PC-9 (cell line): ENCODE data around the gene ITGB5. TPM values are rescaled to one million over a fixed set of nuclear protein-coding genes. Genes with fewer than 3 reads are reported as not detected.
A peak's percentile ranks its signal among the peaks of the same experiment; 100 is the strongest.

ENCODE experiments used
- BruUV-seq: library from RNA; stranded (reverse); fragments of 400-500 nt; replicated peaks from 2 replicates; lab custom pipeline; 2021; lab: Mats Ljungman, UMichigan
- CTCF ChIA-PET: fragments of 300-600 bp; sonication (Branson Sonifier 250); formaldehyde crosslinking; loops from one replicate; lab custom pipeline; 2022; ENCODE audit warnings: antibody characterized with exemption; lab: Charles Lee
- POLR2A ChIA-PET: fragments of 300-600 bp; sonication (Branson Sonifier 250); formaldehyde crosslinking; loops from one replicate; lab custom pipeline; 2022; ENCODE audit warnings: antibody characterized with exemption; ENCODE audit not compliant: unreplicated experiment; lab: Charles Lee
- DNase-seq, 2 experiments: peaks; one replicate each; pipeline versions ENCODE4 v3.0.0 to v3.0.0-alpha.2; 2015 to 2022; ENCODE audit warnings: mixed read lengths in 1 of 2
- H2AFZ ChIP-seq: fragments of 200-600 bp; sonication (generic); 2 replicates; pipeline ENCODE4 v1.8.1; 2017; ENCODE audit warnings: antibody characterized with exemption
- H3F3A ChIP-seq: fragments of 200-600 bp; sonication (generic); 2 replicates; pipeline ENCODE4 v1.8.1; 2017; ENCODE audit warnings: antibody characterized with exemption, mild to moderate bottlenecking, low read depth; ENCODE audit not compliant: insufficient read depth
- H3K27ac ChIP-seq: fragments of 200-600 bp; sonication (generic); 2 replicates; pipeline ENCODE4 v1.6.1; 2016; ENCODE audit warnings: mixed run types
- H3K27me3 ChIP-seq: fragments of 200-600 bp; sonication (generic); 2 replicates; pipeline ENCODE4 v1.6.1; 2016; ENCODE audit warnings: low read depth, mixed run types; ENCODE audit not compliant: insufficient read depth
- H3K36me3 ChIP-seq: fragments of 200-600 bp; sonication (generic); 2 replicates; pipeline ENCODE4 v1.6.1; 2016; ENCODE audit warnings: low read depth, mixed run types
- H3K4me1 ChIP-seq: fragments of 200-600 bp; sonication (generic); replicated peaks from 2 replicates; pipeline ENCODE4 v1.6.1; 2016; ENCODE audit warnings: mixed run types; ENCODE audit not compliant: insufficient read depth
- H3K4me2 ChIP-seq: fragments of 200-600 bp; sonication (generic); 2 replicates; pipeline ENCODE4 v1.6.1; 2017; ENCODE audit warnings: mixed run types
- H3K4me3 ChIP-seq: fragments of 200-600 bp; sonication (generic); 2 replicates; pipeline ENCODE4 v1.6.1; 2016; ENCODE audit warnings: mixed run types
- H3K79me2 ChIP-seq: fragments of 200-600 bp; sonication (generic); 2 replicates; pipeline ENCODE4 v1.6.1; 2017; ENCODE audit warnings: low read depth, mixed run types
- H3K9me2 ChIP-seq: fragments of 200-600 bp; sonication (generic); 2 replicates; pipeline ENCODE4 v1.8.1; 2017; ENCODE audit warnings: mild to moderate bottlenecking; ENCODE audit not compliant: insufficient read depth
- H3K9me3 ChIP-seq: fragments of 200-600 bp; sonication (generic); 2 replicates; pipeline ENCODE4 v1.8.1; 2016; ENCODE audit warnings: low read depth; ENCODE audit not compliant: insufficient read depth
- H4K20me1 ChIP-seq: fragments of 200-600 bp; sonication (generic); 2 replicates; pipeline ENCODE4 v1.8.1; 2017; ENCODE audit not compliant: insufficient read depth
- EZH2 ChIP-seq: fragments of 200-600 bp; sonication (generic); IDR thresholded peaks from 2 replicates; pipeline ENCODE4 v1.8.0; 2017; ENCODE audit warnings: antibody characterized with exemption, low read depth
- intact Hi-C: fragments of 100-400 bp; cut with micrococcal nuclease; formaldehyde crosslinking; loops from one replicate; pipeline ENCODE4 v1.10.0; 2022; ENCODE audit not compliant: unreplicated experiment
- total RNA-seq: library from RNA; stranded (reverse); gene quantifications from 2 replicates; pipeline ENCODE4 v1.2.3, GENCODE V29; 2021
- TF ChIP-seq, protein P1 (sequence below): fragments of 200-600 bp; sonication (generic); conservative IDR thresholded peaks from 2 replicates; pipeline ENCODE4 v1.6.1; 2017; ENCODE audit warnings: mixed run types, antibody characterized with exemption, mild to moderate bottlenecking, moderate library complexity

The ITGB5 gene
- total RNA-seq, 1 experiment from 2014 or later: 226 TPM

DNA sequence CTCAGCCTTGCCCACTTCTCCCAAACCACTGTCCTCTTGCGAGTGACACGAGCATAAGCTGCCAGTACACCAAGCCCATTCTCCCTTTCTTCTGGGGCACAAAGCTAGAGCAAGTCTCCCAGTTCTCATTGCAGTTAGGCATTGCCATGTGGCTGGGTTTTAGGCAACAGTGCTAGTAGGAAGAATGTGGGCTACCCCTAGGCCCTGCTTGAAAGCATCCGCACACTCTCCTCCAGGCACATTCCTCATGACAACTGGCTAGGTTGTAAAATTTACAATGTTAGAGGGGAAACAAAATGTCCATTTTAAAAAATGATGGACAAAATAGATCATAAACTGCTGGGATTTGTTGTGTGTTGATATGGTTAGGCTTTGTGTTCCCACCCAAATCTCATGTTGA lies 19.7 kb downstream of the ITGB5 start:
- H3K36me3 ChIP-seq: peaks cover 29% of the 10 kb centered on the region
- H4K20me1 ChIP-seq: no peaks in the 10 kb centered on the region
- CTCF ChIA-PET: no interaction called here
- no peak overlapping the region for H2AFZ ChIP-seq
- no peaks in the 10 kb centered on the region for H3K9me3 ChIP-seq
- no peak for DNase-seq
- no peak overlapping the region for H3K4me3 ChIP-seq
- intact Hi-C loops: no loop called here
- no peaks in the 10 kb centered on the region for H3K27me3 ChIP-seq
- H3K4me1 ChIP-seq: no peaks in the 10 kb centered on the region
- no peak overlapping the region for H3K4me2 ChIP-seq
- H3F3A ChIP-seq: no peaks in the 10 kb centered on the region
- no TSS peak for BruUV-seq
- H3K79me2 ChIP-seq: peaks cover 18% of the 10 kb centered on the region
- no peak for TF ChIP-seq EZH2
- TF ChIP-seq, protein P1, sequence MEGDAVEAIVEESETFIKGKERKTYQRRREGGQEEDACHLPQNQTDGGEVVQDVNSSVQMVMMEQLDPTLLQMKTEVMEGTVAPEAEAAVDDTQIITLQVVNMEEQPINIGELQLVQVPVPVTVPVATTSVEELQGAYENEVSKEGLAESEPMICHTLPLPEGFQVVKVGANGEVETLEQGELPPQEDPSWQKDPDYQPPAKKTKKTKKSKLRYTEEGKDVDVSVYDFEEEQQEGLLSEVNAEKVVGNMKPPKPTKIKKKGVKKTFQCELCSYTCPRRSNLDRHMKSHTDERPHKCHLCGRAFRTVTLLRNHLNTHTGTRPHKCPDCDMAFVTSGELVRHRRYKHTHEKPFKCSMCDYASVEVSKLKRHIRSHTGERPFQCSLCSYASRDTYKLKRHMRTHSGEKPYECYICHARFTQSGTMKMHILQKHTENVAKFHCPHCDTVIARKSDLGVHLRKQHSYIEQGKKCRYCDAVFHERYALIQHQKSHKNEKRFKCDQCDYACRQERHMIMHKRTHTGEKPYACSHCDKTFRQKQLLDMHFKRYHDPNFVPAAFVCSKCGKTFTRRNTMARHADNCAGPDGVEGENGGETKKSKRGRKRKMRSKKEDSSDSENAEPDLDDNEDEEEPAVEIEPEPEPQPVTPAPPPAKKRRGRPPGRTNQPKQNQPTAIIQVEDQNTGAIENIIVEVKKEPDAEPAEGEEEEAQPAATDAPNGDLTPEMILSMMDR: no peak
- H3K27ac ChIP-seq: no peak overlapping the region
- H3K9me2 ChIP-seq: no peaks in the 10 kb centered on the region
- POLR2A ChIA-PET: no interaction called here

DNA sequence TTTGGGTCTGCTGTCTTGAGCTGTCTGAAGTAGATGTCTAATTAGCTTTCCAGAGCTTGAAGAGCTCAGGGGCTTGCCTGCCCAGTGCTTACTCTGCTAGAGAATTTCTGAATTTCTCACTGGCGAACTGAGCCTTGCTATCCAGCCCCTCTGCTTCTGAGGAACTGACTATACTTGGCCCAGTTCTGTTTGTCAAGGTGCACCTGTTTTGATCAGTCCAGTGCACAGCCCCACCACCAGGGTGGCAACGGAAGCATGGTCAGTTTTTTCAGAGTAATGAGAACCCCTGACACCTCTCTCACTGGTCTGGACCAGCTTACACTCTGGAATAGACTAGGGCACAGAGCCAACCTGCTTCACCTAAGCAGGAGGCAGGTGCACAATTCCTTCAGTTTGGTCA lies 25.2 kb downstream of the ITGB5 start:
- Histone ChIP-seq H4K20me1 (no peaks in the 10 kb centered on the region), H3K36me3 (peaks cover 27% of the 10 kb centered on the region), H3K27me3 (no peaks in the 10 kb centered on the region), H3K9me3 (0 out of 2 replicates have a peak, but pooled peaks cover 3% of the 10 kb centered on the region), H3K27ac (no peak overlapping the region), H3F3A (peaks cover 19% of the 10 kb centered on the region), H3K4me1 (peaks cover 26% of the 10 kb centered on the region), H3K9me2 (no peaks in the 10 kb centered on the region), H3K4me3 (no peak overlapping the region), H3K79me2 (peaks cover 58% of the 10 kb centered on the region), H3K4me2 (no peak overlapping the region), H2AFZ (no peak overlapping the region)
- DNase-seq: no peak
- CTCF ChIA-PET: interaction anchor here (0.6 kb wide), 1 partner anchor 88 kb away, joined by 3 read pairs; no protein-coding TSS in a partner anchor
- intact Hi-C loops: no loop called here
- TF ChIP-seq EZH2: no peak
- TF ChIP-seq, protein P1: no peak
- POLR2A ChIA-PET: interaction anchor here (0.6 kb wide), 1 partner anchor 401 kb away, joined by 6 read pairs; no protein-coding TSS in a partner anchor
- no TSS peak for BruUV-seq

DNA sequence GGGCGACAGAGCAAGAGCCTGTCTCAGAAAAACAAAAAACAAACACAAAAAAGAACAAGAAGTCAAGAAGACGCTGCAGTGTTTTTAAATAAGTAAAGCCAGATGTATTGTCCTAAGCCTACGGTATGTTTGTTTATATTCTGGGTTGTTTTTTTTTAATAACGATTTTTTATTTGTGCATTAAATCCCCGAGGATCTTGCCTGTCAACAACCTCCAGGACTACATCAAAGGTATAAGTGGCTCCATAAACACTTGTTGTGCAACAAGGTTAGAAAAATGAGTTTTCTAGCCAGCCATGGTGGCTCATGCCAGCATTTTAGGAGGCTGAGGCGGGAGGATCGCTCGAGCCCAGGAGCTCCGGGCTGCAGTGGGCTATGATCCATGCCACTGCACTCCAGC lies 26.1 kb downstream of the ITGB5 start:
- peaks cover 19% of the 10 kb centered on the region for H3F3A ChIP-seq
- no peaks in the 10 kb centered on the region for H3K9me2 ChIP-seq
- H3K9me3 ChIP-seq: 0 out of 2 replicates have a peak, but pooled peaks cover 3% of the 10 kb centered on the region
- POLR2A ChIA-PET: interaction anchor here (0.7 kb wide), 1 partner anchor 27 kb away, joined by 10 read pairs; no protein-coding TSS in a partner anchor
- peak overlapping the region; percentile 65 for H3K27ac ChIP-seq
- CTCF ChIA-PET: no interaction called here
- H3K4me1 ChIP-seq: peaks cover 26% of the 10 kb centered on the region
- H3K36me3 ChIP-seq: peaks cover 34% of the 10 kb centered on the region
- DNase-seq: no peak
- H3K4me2 ChIP-seq: no peak overlapping the region
- TF ChIP-seq, protein P1: no peak
- no peak for TF ChIP-seq EZH2
- no peaks in the 10 kb centered on the region for H4K20me1 ChIP-seq
- H3K27me3 ChIP-seq: no peaks in the 10 kb centered on the region
- no peak overlapping the region for H3K4me3 ChIP-seq
- no peak overlapping the region for H2AFZ ChIP-seq
- H3K79me2 ChIP-seq: peaks cover 65% of the 10 kb centered on the region
- BruUV-seq: no TSS peak
- intact Hi-C loops: loop anchor here (2.0 kb wide), 1 partner anchor 16 kb away; no protein-coding TSS in a partner anchor
